ENCODE measurements around the gene AHRR. TPM values are rescaled to one million over a fixed set of nuclear protein-coding genes. Genes with fewer than 3 reads are reported as not detected.

AHRR gene
- total and polyA plus RNA-seq, 2 experiments from 2014 or later: 0.27 to 1.8 TPM

DNA sequence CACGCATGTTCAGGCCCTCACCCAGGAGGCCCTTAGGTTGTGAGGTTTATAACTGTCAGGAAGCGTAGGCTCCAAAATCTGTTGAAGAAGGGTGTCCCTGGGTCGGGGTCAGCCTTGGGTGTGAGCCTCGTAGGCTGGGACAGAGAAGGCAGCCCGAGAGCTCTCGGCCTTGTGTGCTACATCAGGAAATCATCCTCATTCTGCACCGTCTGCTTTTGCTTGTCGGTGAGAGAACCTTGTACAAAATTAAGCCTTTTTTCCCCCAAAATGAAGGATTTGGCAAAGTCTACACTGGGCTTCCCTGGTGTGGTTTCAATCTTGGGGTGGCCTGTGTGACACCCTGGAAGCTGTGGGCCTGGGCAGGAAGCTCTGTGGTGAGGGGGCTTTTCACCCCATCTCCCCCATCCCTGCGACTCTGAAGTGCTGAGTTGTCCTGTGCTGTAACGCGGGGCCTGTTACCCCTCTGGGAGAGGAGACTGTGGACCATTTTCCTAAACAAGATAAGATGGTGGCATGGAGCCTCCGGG is 55.3 kb downstream of the AHRR start:
- no peak for DNase-seq (ENCODE audit: low spot score)
- no peaks in the 10 kb centered on the region for H3K36me3 Mint-ChIP-seq (ENCODE audit: low read depth)
- ATAC-seq: no peak
- no peak overlapping the region for H3K4me2 ChIP-seq
- H3K4me1 ChIP-seq (ENCODE audit: insufficient read depth): no peaks in the 10 kb centered on the region
- no peaks in the 10 kb centered on the region; the same call in 2 of the 3 replicates for H3K9me3 Mint-ChIP-seq
- no peaks in the 10 kb centered on the region for H3K9me2 ChIP-seq (ENCODE audit: insufficient read depth)
- H3F3A ChIP-seq (replicated peaks; ENCODE audit: low read depth): 0 out of 2 replicates have a peak, but pooled peaks cover 3% of the 10 kb centered on the region
- no peak overlapping the region for H3K27ac Mint-ChIP-seq
- H3K4me1 Mint-ChIP-seq: peaks cover 2% of the 10 kb centered on the region; the same call in 1 of the 3 replicates
- no peak overlapping the region for H2AFZ ChIP-seq
- TF ChIP-seq ZNF331 (CRISPR knock-in tag; IDR thresholded peaks at IDR 0.05; ENCODE audit: low read depth) (no peak), EZH2 (IDR thresholded peaks at IDR 0.05; ENCODE audit: low read depth, unreplicated experiment) (no peak), POLR2AphosphoS5 (IDR thresholded peaks at IDR 0.05; ENCODE audit: low read depth) (no peak)
- H3K27ac ChIP-seq (ENCODE audit: low read depth): no peak overlapping the region
- H3K36me3 ChIP-seq (ENCODE audit: insufficient read depth): no peaks in the 10 kb centered on the region
- peaks cover 16% of the 10 kb centered on the region for H3K27me3 Mint-ChIP-seq (ENCODE audit: insufficient read depth, low read depth, poor library complexity)
- no peak overlapping the region for H3K4me3 ChIP-seq
- no peaks in the 10 kb centered on the region for H4K20me1 ChIP-seq (replicated peaks; ENCODE audit: insufficient read depth)
- no peak overlapping the region for H3K4me3 Mint-ChIP-seq
- H3K27me3 ChIP-seq (ENCODE audit: insufficient read depth): peaks cover 10% of the 10 kb centered on the region
- no peaks in the 10 kb centered on the region for H3K79me2 ChIP-seq (replicated peaks; ENCODE audit: insufficient read depth)

DNA sequence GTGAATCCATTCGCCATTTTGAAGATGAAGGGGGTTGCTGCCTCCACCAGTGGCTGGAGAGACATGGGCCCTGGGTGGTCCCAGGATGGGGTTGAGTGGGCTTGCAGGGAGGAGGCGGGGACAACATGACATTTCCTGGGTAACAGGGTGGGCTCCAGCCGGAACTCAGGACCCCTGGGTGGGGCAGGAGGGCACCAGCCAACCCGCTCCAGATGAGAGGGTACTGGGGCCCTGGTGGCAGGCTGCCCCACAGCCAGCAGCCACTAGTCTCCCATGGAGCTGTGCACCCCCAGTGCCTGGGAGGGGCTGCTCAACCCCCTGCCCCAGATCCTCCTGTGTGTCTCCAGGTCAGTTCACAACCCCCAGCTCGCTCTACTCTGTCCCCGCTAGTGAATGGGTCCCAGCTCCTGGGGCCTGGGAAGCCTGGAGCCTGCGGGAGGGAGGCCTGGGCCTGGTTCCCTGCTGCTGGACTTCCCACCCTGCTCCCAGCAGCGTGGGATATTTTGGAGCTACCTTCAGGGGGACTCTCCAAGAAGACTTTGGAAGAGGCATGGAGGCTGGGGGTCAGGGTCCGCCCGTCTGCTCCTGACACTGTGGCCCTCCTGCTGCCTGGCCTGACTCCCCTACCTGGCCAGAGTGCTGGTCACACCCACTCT is 55.9 kb downstream of the AHRR start:
- peaks cover 2% of the 10 kb centered on the region; the same call in 1 of the 3 replicates for H3K4me1 Mint-ChIP-seq
- no peaks in the 10 kb centered on the region for H3K79me2 ChIP-seq (replicated peaks; ENCODE audit: insufficient read depth)
- no peak for DNase-seq (ENCODE audit: low spot score)
- no peak for ATAC-seq
- H3K27me3 Mint-ChIP-seq (ENCODE audit: insufficient read depth, low read depth, poor library complexity): peaks cover 16% of the 10 kb centered on the region
- no peak overlapping the region for H3K27ac Mint-ChIP-seq
- peaks cover 10% of the 10 kb centered on the region for H3K27me3 ChIP-seq (ENCODE audit: insufficient read depth)
- no peak overlapping the region for H2AFZ ChIP-seq
- no peaks in the 10 kb centered on the region for H3K36me3 Mint-ChIP-seq (ENCODE audit: low read depth)
- no peaks in the 10 kb centered on the region for H3K9me2 ChIP-seq (ENCODE audit: insufficient read depth)
- no peaks in the 10 kb centered on the region; the same call in 2 of the 3 replicates for H3K9me3 Mint-ChIP-seq
- H3K4me1 ChIP-seq (ENCODE audit: insufficient read depth): no peaks in the 10 kb centered on the region
- no peaks in the 10 kb centered on the region for H4K20me1 ChIP-seq (replicated peaks; ENCODE audit: insufficient read depth)
- no peak overlapping the region for H3K27ac ChIP-seq (ENCODE audit: low read depth)
- no peak for TF ChIP-seq ZNF114 (CRISPR knock-in tag; IDR thresholded peaks at IDR 0.05)
- no peak for TF ChIP-seq EZH2phosphoT487 (IDR thresholded peaks at IDR 0.05; ENCODE audit: unreplicated experiment)
- no peak for TF ChIP-seq NANOG (IDR thresholded peaks at IDR 0.05; ENCODE audit: borderline replicate concordance)
- no peak for TF ChIP-seq ZNF331 (CRISPR knock-in tag; IDR thresholded peaks at IDR 0.05; ENCODE audit: low read depth)
- TF ChIP-seq, protein P1, sequence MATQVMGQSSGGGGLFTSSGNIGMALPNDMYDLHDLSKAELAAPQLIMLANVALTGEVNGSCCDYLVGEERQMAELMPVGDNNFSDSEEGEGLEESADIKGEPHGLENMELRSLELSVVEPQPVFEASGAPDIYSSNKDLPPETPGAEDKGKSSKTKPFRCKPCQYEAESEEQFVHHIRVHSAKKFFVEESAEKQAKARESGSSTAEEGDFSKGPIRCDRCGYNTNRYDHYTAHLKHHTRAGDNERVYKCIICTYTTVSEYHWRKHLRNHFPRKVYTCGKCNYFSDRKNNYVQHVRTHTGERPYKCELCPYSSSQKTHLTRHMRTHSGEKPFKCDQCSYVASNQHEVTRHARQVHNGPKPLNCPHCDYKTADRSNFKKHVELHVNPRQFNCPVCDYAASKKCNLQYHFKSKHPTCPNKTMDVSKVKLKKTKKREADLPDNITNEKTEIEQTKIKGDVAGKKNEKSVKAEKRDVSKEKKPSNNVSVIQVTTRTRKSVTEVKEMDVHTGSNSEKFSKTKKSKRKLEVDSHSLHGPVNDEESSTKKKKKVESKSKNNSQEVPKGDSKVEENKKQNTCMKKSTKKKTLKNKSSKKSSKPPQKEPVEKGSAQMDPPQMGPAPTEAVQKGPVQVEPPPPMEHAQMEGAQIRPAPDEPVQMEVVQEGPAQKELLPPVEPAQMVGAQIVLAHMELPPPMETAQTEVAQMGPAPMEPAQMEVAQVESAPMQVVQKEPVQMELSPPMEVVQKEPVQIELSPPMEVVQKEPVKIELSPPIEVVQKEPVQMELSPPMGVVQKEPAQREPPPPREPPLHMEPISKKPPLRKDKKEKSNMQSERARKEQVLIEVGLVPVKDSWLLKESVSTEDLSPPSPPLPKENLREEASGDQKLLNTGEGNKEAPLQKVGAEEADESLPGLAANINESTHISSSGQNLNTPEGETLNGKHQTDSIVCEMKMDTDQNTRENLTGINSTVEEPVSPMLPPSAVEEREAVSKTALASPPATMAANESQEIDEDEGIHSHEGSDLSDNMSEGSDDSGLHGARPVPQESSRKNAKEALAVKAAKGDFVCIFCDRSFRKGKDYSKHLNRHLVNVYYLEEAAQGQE (IDR thresholded peaks at IDR 0.05; ENCODE audit: unreplicated experiment): no peak
- no peak for TF ChIP-seq CREB1 (CRISPR knock-in tag; IDR thresholded peaks at IDR 0.05; ENCODE audit: low read depth)
- TF ChIP-seq STAT1 (IDR thresholded peaks at IDR 0.05; ENCODE audit: unreplicated experiment): no peak
- H3F3A ChIP-seq (replicated peaks; ENCODE audit: low read depth): 0 out of 2 replicates have a peak, but pooled peaks cover 3% of the 10 kb centered on the region
- H3K4me3 ChIP-seq: no peak overlapping the region
- H3K4me2 ChIP-seq: no peak overlapping the region
- H3K36me3 ChIP-seq (ENCODE audit: insufficient read depth): no peaks in the 10 kb centered on the region
- H3K4me3 Mint-ChIP-seq: no peak overlapping the region
